Measurements from ENCODE around the gene RPL13.

RPL13 gene

GRCh38 chr16:89548344-89549006, 12.0 kb upstream of the RPL13 start:
- H3K4me3 ChIP-seq (ENCODE audit: low read depth, low read length) = no peak overlapping the region
- TF ChIP-seq, protein P1, sequence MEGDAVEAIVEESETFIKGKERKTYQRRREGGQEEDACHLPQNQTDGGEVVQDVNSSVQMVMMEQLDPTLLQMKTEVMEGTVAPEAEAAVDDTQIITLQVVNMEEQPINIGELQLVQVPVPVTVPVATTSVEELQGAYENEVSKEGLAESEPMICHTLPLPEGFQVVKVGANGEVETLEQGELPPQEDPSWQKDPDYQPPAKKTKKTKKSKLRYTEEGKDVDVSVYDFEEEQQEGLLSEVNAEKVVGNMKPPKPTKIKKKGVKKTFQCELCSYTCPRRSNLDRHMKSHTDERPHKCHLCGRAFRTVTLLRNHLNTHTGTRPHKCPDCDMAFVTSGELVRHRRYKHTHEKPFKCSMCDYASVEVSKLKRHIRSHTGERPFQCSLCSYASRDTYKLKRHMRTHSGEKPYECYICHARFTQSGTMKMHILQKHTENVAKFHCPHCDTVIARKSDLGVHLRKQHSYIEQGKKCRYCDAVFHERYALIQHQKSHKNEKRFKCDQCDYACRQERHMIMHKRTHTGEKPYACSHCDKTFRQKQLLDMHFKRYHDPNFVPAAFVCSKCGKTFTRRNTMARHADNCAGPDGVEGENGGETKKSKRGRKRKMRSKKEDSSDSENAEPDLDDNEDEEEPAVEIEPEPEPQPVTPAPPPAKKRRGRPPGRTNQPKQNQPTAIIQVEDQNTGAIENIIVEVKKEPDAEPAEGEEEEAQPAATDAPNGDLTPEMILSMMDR (IDR thresholded peaks at IDR 0.05; ENCODE audit: low read depth, low read length, missing control alignments) = no peak
- no peak for DNase-seq (ENCODE audit: low read depth)

DNA sequence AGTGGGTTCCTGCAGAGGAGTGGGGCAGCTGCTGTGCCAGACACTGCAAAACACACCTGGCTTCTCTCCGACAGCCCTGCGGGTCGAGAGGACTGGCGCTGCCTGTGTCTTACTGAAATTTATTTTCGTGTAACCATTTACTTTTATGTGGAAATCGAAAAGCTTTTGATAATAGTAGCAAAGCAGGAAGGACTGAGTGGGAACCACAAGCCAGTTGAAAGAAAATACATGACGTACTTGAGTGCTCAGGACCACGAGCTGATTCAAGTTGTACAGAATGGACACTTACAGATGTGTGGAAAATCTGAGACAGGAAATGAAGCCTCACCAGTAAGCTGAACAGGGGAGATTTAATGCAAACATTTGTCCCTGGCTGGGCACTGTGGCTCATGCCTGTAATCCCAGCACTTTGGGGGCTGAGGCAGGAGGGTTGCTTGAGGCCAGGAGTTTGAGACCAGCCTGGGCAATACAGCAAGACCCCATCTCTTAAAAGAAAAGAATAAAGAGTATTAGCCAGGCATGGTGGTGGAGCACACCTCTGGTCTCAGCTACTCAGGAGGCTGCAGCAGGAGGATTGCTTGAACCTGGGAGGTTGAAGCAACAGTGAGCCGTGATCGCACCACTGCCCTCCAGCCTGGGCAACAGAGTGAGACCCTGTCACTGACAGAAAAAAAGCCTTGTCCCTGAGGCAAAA, 11.3 kb upstream of the RPL13 start:
- DNase-seq (ENCODE audit: low read depth) = no peak
- TF ChIP-seq, protein P1 (IDR thresholded peaks at IDR 0.05; ENCODE audit: low read depth, low read length, missing control alignments) = no peak
- H3K4me3 ChIP-seq (ENCODE audit: low read depth, low read length) = no peak overlapping the region

GRCh38 chr16:89550421-89551007, 10.0 kb upstream of the RPL13 start:
- TF ChIP-seq, protein P1 (IDR thresholded peaks at IDR 0.05; ENCODE audit: low read depth, low read length, missing control alignments) = no peak
- H3K4me3 ChIP-seq (ENCODE audit: low read depth, low read length) = no peak overlapping the region
- DNase-seq (ENCODE audit: low read depth) = no peak

- TF ChIP-seq, protein P1 (IDR thresholded peaks at IDR 0.05; ENCODE audit: low read depth, low read length, missing control alignments) = no peak
- H3K4me3 ChIP-seq (ENCODE audit: low read depth, low read length) = no peak overlapping the region
- no peak for DNase-seq (ENCODE audit: low read depth)
These were observed 8.2 kb upstream of the RPL13 start for GRCh38 chr16:89552329-89552728.

GRCh38 chr16:89552913-89553312, 7.6 kb upstream of the RPL13 start:
- DNase-seq (ENCODE audit: low read depth) = no peak
- TF ChIP-seq, protein P1 (IDR thresholded peaks at IDR 0.05; ENCODE audit: low read depth, low read length, missing control alignments) = no peak

GRCh38 chr16:89553733-89554132, 6.7 kb upstream of the RPL13 start:
- H3K4me3 ChIP-seq (ENCODE audit: low read depth, low read length) = no peak overlapping the region
- no peak for DNase-seq (ENCODE audit: low read depth)
- TF ChIP-seq, protein P1 (IDR thresholded peaks at IDR 0.05; ENCODE audit: low read depth, low read length, missing control alignments) = no peak

More at GRCh38 chr16:89552913-89553312, 7.6 kb upstream of the RPL13 start:
- no peak overlapping the region for H3K4me3 ChIP-seq (ENCODE audit: low read depth, low read length)

Measured in GM12864 (cell line).